Measurements from ENCODE around the gene RIMBP2. TPM values are rescaled to one million over a fixed set of nuclear protein-coding genes. Genes with fewer than 3 reads are reported as not detected.

Gene RIMBP2
- total RNA-seq, 5 donors from 2014 or later (not counting 1 experiment from before 2014, with no cell fraction given): 0.10 to 0.38 TPM; not detected in 3

DNA sequence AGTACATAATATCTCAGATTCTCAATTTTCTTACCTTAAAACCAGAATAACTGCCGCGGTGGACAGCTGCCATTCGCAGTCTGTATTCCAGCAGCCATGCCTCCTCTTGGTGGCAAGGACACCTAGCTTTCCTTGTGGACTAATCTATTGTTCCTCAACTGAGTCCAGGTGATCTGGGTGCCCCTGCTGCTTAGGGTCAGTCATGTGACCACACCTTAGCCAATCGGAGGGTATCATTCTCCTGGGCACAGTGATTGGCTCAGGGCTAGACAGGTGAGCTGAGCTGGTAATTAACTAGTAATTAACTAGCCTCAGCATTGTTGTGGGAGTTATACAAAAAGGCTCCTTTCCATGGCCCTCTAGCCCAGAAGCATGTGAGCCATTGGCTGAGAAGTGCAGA is 55.0 kb downstream of the RIMBP2 start:
- H3K4me3 ChIP-seq (ENCODE audit: control insufficient read depth in 1 of 2, extremely low read depth in 1 of 2, low read length in 1 of 2): no peak overlapping the region
- 98% methylated on average over 4 of the region's 4 CpGs for WGBS (ENCODE audit: insufficient coverage)
- CTCF ChIA-PET: no interaction called here
- peaks cover 0 to 24% of the 10 kb centered on the region in 2 experiments for H3K27me3 ChIP-seq (replicated peaks in 1 of 2; ENCODE audit: control insufficient read depth in 2 of 2, extremely low read depth in 1 of 2, insufficient read depth in 2 of 2, low read length in 1 of 2)
- POLR2A ChIA-PET: no interaction called here
- Mint-ChIP-seq H3K4me3 (no peak overlapping the region), H3K9me3 (no peaks in the 10 kb centered on the region), H3K36me3 (no peaks in the 10 kb centered on the region), H3K4me1 (no peaks in the 10 kb centered on the region), H3K27me3 (peaks cover 3 to 10% of the 10 kb centered on the region in 2 donors), H3K27ac (no peak overlapping the region)
- H3K36me3 ChIP-seq (ENCODE audit: control insufficient read depth in 2 of 2, extremely low read depth in 1 of 2, insufficient read depth in 1 of 2, low read length in 1 of 2): no peaks in the 10 kb centered on the region
- no peaks in the 10 kb centered on the region for H3K4me1 ChIP-seq (ENCODE audit: control insufficient read depth in 1 of 2, extremely low read depth in 1 of 2, insufficient read depth in 2 of 2, low read length in 2 of 2)
- DNase-seq (no peak), ATAC-seq (replicated peaks in 1 of 4) (no peak)
- H3K9me3 ChIP-seq: no peaks in the 10 kb centered on the region
- H3K27ac ChIP-seq (ENCODE audit: low read length): no peak overlapping the region

DNA sequence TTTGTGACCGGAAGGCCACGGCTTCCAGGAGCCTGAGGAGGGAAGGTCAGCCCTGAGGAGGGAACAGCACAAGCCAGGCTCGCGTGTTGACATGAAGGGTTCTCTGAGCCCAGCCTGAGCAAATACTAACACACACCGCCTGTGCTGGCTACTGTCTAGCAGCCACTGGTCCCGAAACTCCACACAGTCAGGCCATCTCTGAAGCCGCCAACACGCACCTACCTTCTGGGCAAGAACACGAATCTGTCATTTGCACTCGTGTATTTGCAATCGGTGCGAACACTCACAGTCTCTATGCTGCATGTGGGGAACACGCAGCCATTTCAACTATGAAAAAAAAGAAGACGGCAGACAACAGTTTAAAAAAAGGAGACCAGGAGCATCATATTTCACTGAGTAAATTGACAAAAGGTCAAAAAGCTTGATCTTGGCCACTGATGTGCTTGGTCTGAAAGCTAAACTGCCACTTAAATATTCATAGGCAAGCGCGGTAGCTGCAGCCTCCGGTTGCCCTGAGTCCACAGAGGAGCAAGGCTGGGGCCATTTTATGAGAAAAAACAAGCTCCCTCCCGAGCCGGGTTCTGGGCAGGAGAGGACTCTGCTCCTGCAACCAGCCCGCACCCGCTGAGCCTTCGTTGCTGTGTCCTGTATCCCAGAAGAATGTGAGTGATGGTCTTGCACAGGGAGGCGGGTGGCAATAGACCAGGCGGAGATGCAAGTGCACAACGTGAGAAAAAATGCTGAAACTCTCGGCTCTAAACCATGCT is 57.8 kb downstream of the RIMBP2 start:
- peaks cover 7 to 10% of the 10 kb centered on the region in 2 donors for H3K27me3 Mint-ChIP-seq
- Histone ChIP-seq H3K27me3 (replicated peaks in 1 of 2; ENCODE audit: control insufficient read depth in 2 of 2, extremely low read depth in 1 of 2, insufficient read depth in 2 of 2, low read length in 1 of 2) (peaks cover 0 to 24% of the 10 kb centered on the region in 2 experiments), H3K4me1 (ENCODE audit: control insufficient read depth in 1 of 2, extremely low read depth in 1 of 2, insufficient read depth in 2 of 2, low read length in 2 of 2) (no peaks in the 10 kb centered on the region), H3K9me3 (no peaks in the 10 kb centered on the region), H3K27ac (ENCODE audit: low read length) (no peak overlapping the region), H3K4me3 (ENCODE audit: control insufficient read depth in 1 of 2, extremely low read depth in 1 of 2, low read length in 1 of 2) (no peak overlapping the region), H3K36me3 (ENCODE audit: control insufficient read depth in 2 of 2, extremely low read depth in 1 of 2, insufficient read depth in 1 of 2, low read length in 1 of 2) (no peaks in the 10 kb centered on the region)
- no peaks in the 10 kb centered on the region for H3K36me3 Mint-ChIP-seq
- ChIA-PET CTCF (no interaction called here), POLR2A (no interaction called here)
- no peak for ATAC-seq (replicated peaks in 1 of 4)
- no peak overlapping the region for H3K4me3 Mint-ChIP-seq
- H3K9me3 Mint-ChIP-seq: peaks cover 3 to 6% (median 3%) of the 10 kb centered on the region in 3 donors
- H3K27ac Mint-ChIP-seq: no peak overlapping the region
- DNase-seq: no peak
- WGBS (ENCODE audit: insufficient coverage): 77% methylated on average over 22 of the region's 26 CpGs
- H3K4me1 Mint-ChIP-seq: no peaks in the 10 kb centered on the region

DNA sequence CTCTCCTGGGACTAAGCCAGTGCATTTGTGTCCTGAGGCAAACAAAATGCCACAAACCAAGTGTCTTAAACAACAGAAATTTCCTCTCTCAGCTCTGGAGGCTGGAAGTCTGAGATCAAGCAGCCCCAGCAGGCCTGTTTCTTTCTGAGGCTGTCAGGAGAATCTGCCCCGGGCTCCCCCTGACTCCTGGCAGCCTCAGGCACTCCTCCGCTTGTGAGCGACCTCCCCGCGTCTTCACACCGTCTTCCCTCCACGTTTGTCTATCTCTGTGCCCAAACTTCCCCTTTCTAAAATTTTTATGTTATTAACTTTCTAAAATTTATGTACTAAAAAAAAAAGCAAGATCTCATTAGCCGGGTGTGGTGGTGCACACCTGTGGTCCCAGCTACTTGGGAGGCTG is 59.7 kb downstream of the RIMBP2 start:
- H3K36me3 ChIP-seq (ENCODE audit: control insufficient read depth in 2 of 2, extremely low read depth in 1 of 2, insufficient read depth in 1 of 2, low read length in 1 of 2): no peaks in the 10 kb centered on the region
- Mint-ChIP-seq H3K27me3 (peaks cover 10 to 13% of the 10 kb centered on the region in 2 donors), H3K36me3 (no peaks in the 10 kb centered on the region), H3K4me1 (no peaks in the 10 kb centered on the region), H3K4me3 (no peak overlapping the region), H3K27ac (no peak overlapping the region), H3K9me3 (peaks cover 3 to 9% (median 3%) of the 10 kb centered on the region in 3 donors)
- ChIA-PET POLR2A (no interaction called here), CTCF (no interaction called here)
- H3K9me3 ChIP-seq: no peaks in the 10 kb centered on the region
- H3K27ac ChIP-seq (ENCODE audit: low read length): no peak overlapping the region
- WGBS (ENCODE audit: insufficient coverage): no CpG with 5 or more reads among the region's 8 CpGs
- H3K27me3 ChIP-seq (replicated peaks in 1 of 2; ENCODE audit: control insufficient read depth in 2 of 2, extremely low read depth in 1 of 2, insufficient read depth in 2 of 2, low read length in 1 of 2): peaks cover 0 to 22% of the 10 kb centered on the region in 2 experiments
- ATAC-seq (replicated peaks in 1 of 4) (no peak), DNase-seq (no peak)
- no peak overlapping the region for H3K4me3 ChIP-seq (ENCODE audit: control insufficient read depth in 1 of 2, extremely low read depth in 1 of 2, low read length in 1 of 2)
- no peaks in the 10 kb centered on the region for H3K4me1 ChIP-seq (ENCODE audit: control insufficient read depth in 1 of 2, extremely low read depth in 1 of 2, insufficient read depth in 2 of 2, low read length in 2 of 2)

DNA sequence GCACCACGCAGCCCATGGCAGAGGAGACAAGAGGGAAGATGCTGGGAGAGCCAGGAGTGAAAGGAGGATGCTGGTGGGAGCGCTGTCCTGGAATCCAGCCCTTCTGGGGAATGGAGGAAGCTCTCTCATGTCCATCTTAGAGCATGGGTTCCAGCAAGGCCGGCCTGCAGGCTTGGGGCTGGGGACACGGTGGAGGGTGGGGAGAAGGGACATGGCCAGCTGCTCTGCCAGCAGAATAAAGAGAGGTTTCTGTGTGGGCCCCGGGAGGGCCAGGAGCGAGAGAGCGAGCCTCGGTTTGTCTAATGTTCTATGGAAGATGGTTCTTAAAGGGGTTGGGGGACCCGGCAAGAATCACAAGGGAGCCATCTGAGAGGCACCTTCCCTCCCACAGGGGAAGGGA is 60.2 kb downstream of the RIMBP2 start:
- Histone ChIP-seq H3K27ac (ENCODE audit: low read length) (no peak overlapping the region), H3K4me1 (ENCODE audit: control insufficient read depth in 1 of 2, extremely low read depth in 1 of 2, insufficient read depth in 2 of 2, low read length in 2 of 2) (no peaks in the 10 kb centered on the region), H3K4me3 (ENCODE audit: control insufficient read depth in 1 of 2, extremely low read depth in 1 of 2, low read length in 1 of 2) (no peak overlapping the region), H3K27me3 (replicated peaks in 1 of 2; ENCODE audit: control insufficient read depth in 2 of 2, extremely low read depth in 1 of 2, insufficient read depth in 2 of 2, low read length in 1 of 2) (peaks cover 0 to 20% of the 10 kb centered on the region in 2 experiments), H3K36me3 (ENCODE audit: control insufficient read depth in 2 of 2, extremely low read depth in 1 of 2, insufficient read depth in 1 of 2, low read length in 1 of 2) (no peaks in the 10 kb centered on the region), H3K9me3 (no peaks in the 10 kb centered on the region)
- Mint-ChIP-seq H3K4me1 (no peaks in the 10 kb centered on the region), H3K27me3 (peaks cover 10 to 13% of the 10 kb centered on the region in 2 donors), H3K36me3 (no peaks in the 10 kb centered on the region), H3K9me3 (peaks cover 3 to 9% (median 3%) of the 10 kb centered on the region in 3 donors), H3K27ac (no peak overlapping the region), H3K4me3 (no peak overlapping the region)
- WGBS (ENCODE audit: insufficient coverage): 86% methylated on average over 8 of the region's 9 CpGs
- ATAC-seq (replicated peaks in 1 of 4) (no peak), DNase-seq (no peak)
- POLR2A ChIA-PET: no interaction called here
- CTCF ChIA-PET: no interaction called here

DNA sequence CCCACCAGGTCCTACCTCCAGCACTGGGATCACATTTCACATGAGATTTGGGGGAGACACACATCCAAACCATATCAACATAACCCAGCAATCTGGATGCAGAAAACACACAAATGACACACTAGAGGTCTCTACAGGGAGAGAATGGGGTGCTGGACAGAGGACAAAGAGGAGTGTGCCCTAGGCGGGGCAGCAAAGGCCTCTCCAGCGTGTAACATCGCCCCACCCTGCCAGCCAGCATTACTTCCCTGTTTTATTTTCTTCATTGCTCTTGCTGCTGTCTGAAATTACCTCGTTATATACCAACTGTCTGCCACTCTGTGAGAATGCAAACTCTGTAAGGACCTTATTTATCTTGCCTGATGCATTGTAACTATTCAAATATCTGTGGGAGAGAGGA is 61.1 kb downstream of the RIMBP2 start:
- CTCF ChIA-PET: no interaction called here
- POLR2A ChIA-PET: no interaction called here
- DNase-seq: no peak
- Histone ChIP-seq H3K27me3 (replicated peaks in 1 of 2; ENCODE audit: control insufficient read depth in 2 of 2, extremely low read depth in 1 of 2, insufficient read depth in 2 of 2, low read length in 1 of 2) (peaks cover 0 to 23% of the 10 kb centered on the region in 2 experiments), H3K36me3 (ENCODE audit: control insufficient read depth in 2 of 2, extremely low read depth in 1 of 2, insufficient read depth in 1 of 2, low read length in 1 of 2) (no peaks in the 10 kb centered on the region), H3K4me3 (ENCODE audit: control insufficient read depth in 1 of 2, extremely low read depth in 1 of 2, low read length in 1 of 2) (no peak overlapping the region), H3K4me1 (ENCODE audit: control insufficient read depth in 1 of 2, extremely low read depth in 1 of 2, insufficient read depth in 2 of 2, low read length in 2 of 2) (no peaks in the 10 kb centered on the region), H3K27ac (ENCODE audit: low read length) (no peak overlapping the region), H3K9me3 (no peaks in the 10 kb centered on the region)
- Mint-ChIP-seq H3K27me3 (peaks cover 8 to 16% of the 10 kb centered on the region in 2 donors), H3K4me1 (no peaks in the 10 kb centered on the region), H3K36me3 (no peaks in the 10 kb centered on the region), H3K9me3 (peaks cover 3 to 9% (median 3%) of the 10 kb centered on the region in 3 donors), H3K4me3 (no peak overlapping the region), H3K27ac (no peak overlapping the region)
- no peak for ATAC-seq (replicated peaks in 1 of 4)
- WGBS (ENCODE audit: insufficient coverage): 61% methylated on average over 3 of the region's 4 CpGs

DNA sequence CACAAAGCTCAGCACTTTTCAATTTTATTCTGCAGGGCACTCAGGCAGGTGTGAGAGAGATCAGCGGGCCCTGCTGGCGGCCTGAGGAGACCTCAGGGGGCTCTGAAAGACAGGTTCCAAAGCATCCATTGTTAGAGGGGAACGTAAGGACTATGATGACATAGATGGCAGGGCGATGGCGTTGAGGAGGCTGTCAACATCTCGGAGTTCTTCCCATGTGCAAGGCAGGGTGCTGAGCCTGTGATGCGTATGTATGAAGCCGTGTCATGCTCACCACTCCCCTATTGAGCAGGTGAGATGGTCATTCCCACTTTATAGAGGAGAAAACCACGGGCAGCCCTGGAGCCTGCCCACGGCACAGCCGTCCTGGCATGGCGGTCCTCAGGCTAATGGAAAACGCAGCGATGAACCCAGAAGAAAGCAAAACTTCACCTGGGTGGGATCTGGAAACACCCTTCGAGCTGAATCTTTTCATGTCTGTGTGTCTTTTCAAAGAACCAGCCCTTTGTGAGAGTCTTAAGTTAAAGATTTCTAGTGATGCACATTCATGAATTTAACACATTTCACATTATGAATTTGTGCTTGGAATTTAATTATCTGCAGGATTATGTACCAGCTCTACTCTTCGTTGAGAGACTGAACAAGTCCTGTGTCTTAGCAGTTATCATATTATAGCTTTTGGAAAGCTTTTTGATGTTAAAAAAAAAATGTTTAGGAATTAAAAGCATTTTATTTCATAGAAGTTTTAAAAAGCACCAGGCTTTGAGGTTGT is 64.7 kb downstream of the RIMBP2 start:
- ChIA-PET POLR2A (no interaction called here), CTCF (no interaction called here)
- ATAC-seq (replicated peaks in 1 of 4): no peak
- 66% methylated on average over 5 of the region's 16 CpGs for WGBS (ENCODE audit: insufficient coverage)
- no peak for DNase-seq
- Histone ChIP-seq H3K27ac (ENCODE audit: low read length) (no peak overlapping the region), H3K9me3 (no peaks in the 10 kb centered on the region), H3K4me3 (ENCODE audit: control insufficient read depth in 1 of 2, extremely low read depth in 1 of 2, low read length in 1 of 2) (no peak overlapping the region), H3K36me3 (ENCODE audit: control insufficient read depth in 2 of 2, extremely low read depth in 1 of 2, insufficient read depth in 1 of 2, low read length in 1 of 2) (no peaks in the 10 kb centered on the region), H3K4me1 (ENCODE audit: control insufficient read depth in 1 of 2, extremely low read depth in 1 of 2, insufficient read depth in 2 of 2, low read length in 2 of 2) (no peaks in the 10 kb centered on the region), H3K27me3 (replicated peaks in 1 of 2; ENCODE audit: control insufficient read depth in 2 of 2, extremely low read depth in 1 of 2, insufficient read depth in 2 of 2, low read length in 1 of 2) (peaks cover 0 to 15% of the 10 kb centered on the region in 2 experiments)
- Mint-ChIP-seq H3K9me3 (peaks cover 3 to 9% (median 3%) of the 10 kb centered on the region in 3 donors), H3K27ac (no peak overlapping the region), H3K4me3 (no peak overlapping the region), H3K27me3 (peaks cover 2 to 12% of the 10 kb centered on the region in 2 donors), H3K36me3 (no peaks in the 10 kb centered on the region), H3K4me1 (no peaks in the 10 kb centered on the region)

Data from T-cell (primary cell).